ENCODE results near the gene GSTP1.

GSTP1 gene

GRCh38 chr11:67538823-67539505 is 44.6 kb upstream of the GSTP1 start:
- H3K4me2 ChIP-seq (ENCODE audit: low read length, poor library complexity, severe bottlenecking): no peak overlapping the region
- H2AK5ac ChIP-seq (ENCODE audit: low read length, severe bottlenecking): no peak overlapping the region
- WGBS: 83% methylated on average over 10 of the region's 10 CpGs

GRCh38 chr11:67539550-67539949 is 44.1 kb upstream of the GSTP1 start:
- H3K79me1 ChIP-seq (replicated peaks; ENCODE audit: low read length, poor library complexity, severe bottlenecking): no peaks in the 10 kb centered on the region
- H3K14ac ChIP-seq (ENCODE audit: low read length in 2 of 2): no peak overlapping the region
- H3K4me3 ChIP-seq (ENCODE audit: insufficient read depth in 1 of 2, low read depth in 1 of 2, low read length in 2 of 2): no peak overlapping the region
- no peak overlapping the region for H2AFZ ChIP-seq (ENCODE audit: low read depth, low read length)
- H2BK15ac ChIP-seq (ENCODE audit: low read depth, poor library complexity, severe bottlenecking): no peak overlapping the region
- no peak overlapping the region for H3K23ac ChIP-seq (ENCODE audit: low read length in 2 of 2)
- H3K4me2 ChIP-seq (ENCODE audit: low read length, poor library complexity, severe bottlenecking): no peak overlapping the region
- H2AK5ac ChIP-seq (ENCODE audit: low read length, severe bottlenecking): no peak overlapping the region
- peaks cover 8% of the 10 kb centered on the region for H3K9me3 ChIP-seq (ENCODE audit: control insufficient read depth, low read length)
- H3K4me1 ChIP-seq (ENCODE audit: control insufficient read depth, insufficient read depth, low read depth, low read length): peaks cover 7% of the 10 kb centered on the region
- H4K8ac ChIP-seq (ENCODE audit: low read length): no peak overlapping the region
- no peak overlapping the region for H3K4ac ChIP-seq (ENCODE audit: low read depth in 1 of 2, low read length in 2 of 2)
- H3K27me3 ChIP-seq (ENCODE audit: control insufficient read depth in 1 of 2, insufficient read depth in 1 of 2, low read length in 2 of 2): peaks cover 0 to 9% of the 10 kb centered on the region in 2 experiments
- no peaks in the 10 kb centered on the region for H3K36me3 ChIP-seq (ENCODE audit: control insufficient read depth in 1 of 2, insufficient read depth in 2 of 2, low read depth in 1 of 2, low read length in 2 of 2)
- H2BK5ac ChIP-seq (ENCODE audit: low read depth, low read length, poor library complexity, severe bottlenecking): no peak overlapping the region
- no peak for DNase-seq
- H3K27ac ChIP-seq (ENCODE audit: low read length, poor library complexity, severe bottlenecking): no peak overlapping the region
- H3K18ac ChIP-seq (ENCODE audit: low read depth in 1 of 2, low read length in 2 of 2): no peak overlapping the region
- H2BK12ac ChIP-seq (ENCODE audit: low read length in 2 of 2): no peak overlapping the region
- H3K9ac ChIP-seq (ENCODE audit: low read length): no peak overlapping the region
- no peak overlapping the region for H2BK120ac ChIP-seq (ENCODE audit: low read depth, low read length)
- 93% methylated on average over 4 of the region's 4 CpGs for WGBS
- H4K91ac ChIP-seq (ENCODE audit: low read length): no peak overlapping the region

More at GRCh38 chr11:67538823-67539505, 44.6 kb upstream of the GSTP1 start:
- H3K23ac ChIP-seq (ENCODE audit: low read length in 2 of 2): no peak overlapping the region
- H3K9ac ChIP-seq (ENCODE audit: low read length): no peak overlapping the region
- H2BK120ac ChIP-seq (ENCODE audit: low read depth, low read length): no peak overlapping the region
- H2BK5ac ChIP-seq (ENCODE audit: low read depth, low read length, poor library complexity, severe bottlenecking): no peak overlapping the region
- H3K4me1 ChIP-seq (ENCODE audit: control insufficient read depth, insufficient read depth, low read depth, low read length): peaks cover 7% of the 10 kb centered on the region
- H3K14ac ChIP-seq (ENCODE audit: low read length in 2 of 2): no peak overlapping the region
- no peak overlapping the region for H3K4ac ChIP-seq (ENCODE audit: low read depth in 1 of 2, low read length in 2 of 2)
- H3K27ac ChIP-seq (ENCODE audit: low read length, poor library complexity, severe bottlenecking): no peak overlapping the region
- H3K9me3 ChIP-seq (ENCODE audit: control insufficient read depth, low read length): peaks cover 13% of the 10 kb centered on the region
- no peak overlapping the region for H3K18ac ChIP-seq (ENCODE audit: low read depth in 1 of 2, low read length in 2 of 2)
- no peak overlapping the region for H2BK12ac ChIP-seq (ENCODE audit: low read length in 2 of 2)
- no peak for DNase-seq
- no peak overlapping the region for H4K91ac ChIP-seq (ENCODE audit: low read length)
- H3K27me3 ChIP-seq (ENCODE audit: control insufficient read depth in 1 of 2, insufficient read depth in 1 of 2, low read length in 2 of 2): peaks cover 0 to 9% of the 10 kb centered on the region in 2 experiments
- no peaks in the 10 kb centered on the region for H3K36me3 ChIP-seq (ENCODE audit: control insufficient read depth in 1 of 2, insufficient read depth in 2 of 2, low read depth in 1 of 2, low read length in 2 of 2)
- H4K8ac ChIP-seq (ENCODE audit: low read length): no peak overlapping the region
- no peak overlapping the region for H3K4me3 ChIP-seq (ENCODE audit: insufficient read depth in 1 of 2, low read depth in 1 of 2, low read length in 2 of 2)
- H2AFZ ChIP-seq (ENCODE audit: low read depth, low read length): no peak overlapping the region
- no peaks in the 10 kb centered on the region for H3K79me1 ChIP-seq (replicated peaks; ENCODE audit: low read length, poor library complexity, severe bottlenecking)
- H2BK15ac ChIP-seq (ENCODE audit: low read depth, poor library complexity, severe bottlenecking): no peak overlapping the region

GRCh38 chr11:67541198-67541597 is 42.4 kb upstream of the GSTP1 start:
- Histone ChIP-seq H4K8ac (ENCODE audit: low read length) (no peak overlapping the region), H3K18ac (ENCODE audit: low read depth in 1 of 2, low read length in 2 of 2) (no peak overlapping the region), H2BK15ac (ENCODE audit: low read depth, poor library complexity, severe bottlenecking) (no peak overlapping the region), H3K9ac (ENCODE audit: low read length) (no peak overlapping the region), H3K4me3 (ENCODE audit: insufficient read depth in 1 of 2, low read depth in 1 of 2, low read length in 2 of 2) (no peak overlapping the region), H3K4me2 (ENCODE audit: low read length, poor library complexity, severe bottlenecking) (no peak overlapping the region), H2AK5ac (ENCODE audit: low read length, severe bottlenecking) (peak overlapping the region; percentile 52), H3K36me3 (ENCODE audit: control insufficient read depth in 1 of 2, insufficient read depth in 2 of 2, low read depth in 1 of 2, low read length in 2 of 2) (no peaks in the 10 kb centered on the region), H3K4ac (ENCODE audit: low read depth in 1 of 2, low read length in 2 of 2) (no peak overlapping the region), H3K14ac (ENCODE audit: low read length in 2 of 2) (no peak overlapping the region), H2BK5ac (ENCODE audit: low read depth, low read length, poor library complexity, severe bottlenecking) (no peak overlapping the region), H3K27ac (ENCODE audit: low read length, poor library complexity, severe bottlenecking) (no peak overlapping the region), H2BK120ac (ENCODE audit: low read depth, low read length) (no peak overlapping the region), H4K91ac (ENCODE audit: low read length) (peak overlapping the region; percentile 28), H2BK12ac (ENCODE audit: low read length in 2 of 2) (no peak overlapping the region), H2AFZ (ENCODE audit: low read depth, low read length) (no peak overlapping the region), H3K27me3 (ENCODE audit: control insufficient read depth in 1 of 2, insufficient read depth in 1 of 2, low read length in 2 of 2) (peaks cover 0 to 21% of the 10 kb centered on the region in 2 experiments), H3K4me1 (ENCODE audit: control insufficient read depth, insufficient read depth, low read depth, low read length) (peaks cover 17% of the 10 kb centered on the region), H3K9me3 (ENCODE audit: control insufficient read depth, low read length) (no peaks in the 10 kb centered on the region), H3K23ac (ENCODE audit: low read length in 2 of 2) (no peak overlapping the region), H3K79me1 (replicated peaks; ENCODE audit: low read length, poor library complexity, severe bottlenecking) (no peaks in the 10 kb centered on the region)
- 85% methylated on average over 5 of the region's 6 CpGs for WGBS
- DNase-seq: no peak

DNA sequence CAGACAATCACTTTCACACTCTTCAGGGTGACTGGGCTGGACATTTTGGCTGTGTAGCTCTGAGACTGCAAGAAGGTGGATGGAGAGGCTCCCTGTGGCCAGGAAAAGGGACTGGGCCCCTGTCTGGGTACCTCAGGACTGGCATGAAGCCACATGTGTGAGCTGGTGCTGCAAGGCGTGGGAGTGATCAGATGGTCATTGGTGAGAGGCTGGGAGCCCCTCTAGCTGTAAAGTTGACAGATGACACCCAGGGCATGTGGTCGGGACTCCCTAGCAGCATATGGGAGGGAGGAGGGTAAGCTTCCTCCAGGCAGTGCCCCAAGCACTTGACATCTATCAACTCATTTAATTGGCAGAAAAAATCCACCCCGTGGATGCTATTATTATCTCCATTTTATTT is 41.4 kb upstream of the GSTP1 start:
- Histone ChIP-seq H2AFZ (ENCODE audit: low read depth, low read length) (no peak overlapping the region), H2BK15ac (ENCODE audit: low read depth, poor library complexity, severe bottlenecking) (no peak overlapping the region), H3K4ac (ENCODE audit: low read depth in 1 of 2, low read length in 2 of 2) (no peak overlapping the region), H3K14ac (ENCODE audit: low read length in 2 of 2) (no peak overlapping the region), H3K27ac (ENCODE audit: low read length, poor library complexity, severe bottlenecking) (no peak overlapping the region), H4K91ac (ENCODE audit: low read length) (no peak overlapping the region), H3K18ac (ENCODE audit: low read depth in 1 of 2, low read length in 2 of 2) (no peak overlapping the region), H3K36me3 (ENCODE audit: control insufficient read depth in 1 of 2, insufficient read depth in 2 of 2, low read depth in 1 of 2, low read length in 2 of 2) (no peaks in the 10 kb centered on the region), H3K23ac (ENCODE audit: low read length in 2 of 2) (no peak overlapping the region), H3K9ac (ENCODE audit: low read length) (no peak overlapping the region), H2BK5ac (ENCODE audit: low read depth, low read length, poor library complexity, severe bottlenecking) (no peak overlapping the region), H3K27me3 (ENCODE audit: control insufficient read depth in 1 of 2, insufficient read depth in 1 of 2, low read length in 2 of 2) (peaks cover 0 to 29% of the 10 kb centered on the region in 2 experiments), H2BK120ac (ENCODE audit: low read depth, low read length) (no peak overlapping the region), H2AK5ac (ENCODE audit: low read length, severe bottlenecking) (no peak overlapping the region), H3K9me3 (ENCODE audit: control insufficient read depth, low read length) (no peaks in the 10 kb centered on the region), H4K8ac (ENCODE audit: low read length) (no peak overlapping the region), H3K4me3 (ENCODE audit: insufficient read depth in 1 of 2, low read depth in 1 of 2, low read length in 2 of 2) (no peak overlapping the region), H3K79me1 (replicated peaks; ENCODE audit: low read length, poor library complexity, severe bottlenecking) (no peaks in the 10 kb centered on the region), H3K4me2 (ENCODE audit: low read length, poor library complexity, severe bottlenecking) (no peak overlapping the region), H3K4me1 (ENCODE audit: control insufficient read depth, insufficient read depth, low read depth, low read length) (peaks cover 17% of the 10 kb centered on the region), H2BK12ac (ENCODE audit: low read length in 2 of 2) (no peak overlapping the region)
- WGBS: 20% methylated on average over 1 of the region's 3 CpGs
- DNase-seq: no peak
